Aorta (tissue), 5 donors: ENCODE measurements around the gene BMAL2. TPM values are rescaled to one million over a fixed set of nuclear protein-coding genes. Genes with fewer than 3 reads are reported as not detected.

Source experiments
- ATAC-seq: fragments of 200-7000 bp; cut with Tn5 transposase; one replicate; pipeline ENCODE4 v1.9.1; 2022; ENCODE audit warnings: moderate library complexity; ENCODE audit not compliant: low FRiP score
- DNase-seq, 2 donors: peaks; one replicate each; pipeline ENCODE4 v3.0.0-alpha.2; 2020
- H3K27ac ChIP-seq, 2 donors: one replicate each; pipeline ENCODE4 v1.5.1; 2013; ENCODE audit warnings: low read length in 2 of 2, mild to moderate bottlenecking in 2 of 2, moderate library complexity in 2 of 2, control low read depth in 1 of 2, inconsistent platforms in 1 of 2, low read depth in 1 of 2
- H3K27me3 ChIP-seq, 2 donors: one replicate each; pipeline ENCODE4 v1.6.1; 2013; ENCODE audit warnings: control low read depth in 1 of 2, low read length in 1 of 2, mild to moderate bottlenecking in 1 of 2, moderate library complexity in 1 of 2; ENCODE audit not compliant: insufficient read depth in 2 of 2, control insufficient read depth in 1 of 2
- H3K36me3 ChIP-seq, 2 donors: one replicate each; pipeline ENCODE4 v1.6.1; 2013; ENCODE audit warnings: control low read depth in 1 of 2, low read length in 1 of 2, mild to moderate bottlenecking in 1 of 2; ENCODE audit not compliant: insufficient read depth in 2 of 2, control insufficient read depth in 1 of 2
- H3K4me1 ChIP-seq, 2 donors: one replicate each; pipeline ENCODE4 v1.6.1; 2013; ENCODE audit warnings: low read length in 2 of 2, control low read depth in 1 of 2, mild to moderate bottlenecking in 1 of 2, moderate library complexity in 1 of 2; ENCODE audit not compliant: insufficient read depth in 2 of 2, control insufficient read depth in 1 of 2
- H3K4me3 ChIP-seq, 2 donors: one replicate each; pipeline ENCODE4 v1.5.1; 2013; ENCODE audit warnings: low read length in 2 of 2, control low read depth in 1 of 2, mild to moderate bottlenecking in 1 of 2
- H3K9me3 ChIP-seq: one replicate; pipeline ENCODE4 v1.6.1; 2013; ENCODE audit warnings: mild to moderate bottlenecking, low read length; ENCODE audit not compliant: control insufficient read depth
- WGBS, 2 donors: extraction: QIAGEN DNeasy Blood & Tissue Kit; methylation state at CpG; one replicate each; pipeline ENCODE4 v1.1.7; 2013; 5-methylcytosine and 5-hydroxymethylcytosine counted together
- intact Hi-C, 2 donors: fragments of 100-400 bp; cut with DNase I; formaldehyde crosslinking; loops; one replicate each; pipeline versions ENCODE4 v1.14.2 to v1.15.0; 2022
- polyA plus RNA-seq, 2 donors: library from polyadenylated mRNA; stranded (reverse); fragments of 200-250 nt; gene quantifications; one replicate each; pipeline ENCODE4 v1.2.3, GENCODE V29; 2013
- total RNA-seq, 2 donors: library from RNA; stranded (reverse); fragmentation: NEBNext Ultra II Directional; extraction: Animal tissue kit (Norgen Biotek cat#: 25700); gene quantifications; one replicate each; pipeline ENCODE4 v1.2.1, GENCODE V29; 2021
- donor health status: healthy with polysubstance abuse.
- donor health status: Bipolar disorder and iron deficiency.
- donor health status: DM: no; HTN: no; CAD: no.
- donor health status: DM: no; HTN: no; CAD: no.
- donor health status: DM: yes; HTN: yes; CAD: no.

Gene BMAL2
- total and polyA plus RNA-seq, 4 donors, result 2.8 to 22.6 (median 11.2) TPM

DNA sequence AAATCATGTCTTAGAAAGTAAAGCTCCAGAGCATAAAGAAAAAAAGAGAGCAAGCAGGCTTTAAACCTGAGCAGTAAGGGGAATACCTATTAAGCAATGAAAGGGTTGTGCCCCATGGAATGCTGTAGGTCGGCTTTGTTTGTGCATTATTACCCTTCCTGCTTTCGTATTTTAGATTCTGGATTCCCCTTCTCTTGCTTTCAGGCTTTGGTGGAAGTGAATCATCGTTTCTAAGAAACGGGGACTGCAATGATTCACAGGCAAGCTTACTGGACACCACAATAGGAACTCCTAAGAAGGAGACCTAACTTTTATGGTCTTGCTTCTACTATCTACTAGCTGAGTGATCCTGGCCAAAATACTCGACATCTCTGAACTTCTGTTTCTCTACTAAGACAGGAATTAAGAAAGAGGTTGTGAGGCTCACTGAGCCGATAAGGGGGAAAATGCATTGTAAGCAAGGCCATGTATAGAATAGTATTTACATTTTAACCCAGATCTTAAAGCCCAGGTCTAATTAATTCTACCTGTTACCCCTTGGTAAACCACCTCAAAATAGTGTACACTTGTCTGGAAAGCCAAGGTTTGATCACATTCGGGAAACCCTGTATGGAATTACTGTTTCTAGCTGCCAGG is 1.2 kb upstream of the BMAL2 start:
- Histone ChIP-seq H3K36me3 (peaks cover 0 to 3% of the 10 kb centered on the region in 2 donors), H3K27ac (no peak overlapping the region), H3K4me3 (no peak overlapping the region), H3K9me3 (no peaks in the 10 kb centered on the region), H3K4me1 (peaks cover 1 to 13% of the 10 kb centered on the region in 2 donors), H3K27me3 (no peaks in the 10 kb centered on the region)
- intact Hi-C loops, result loop anchor here (5.0 to 10.0 kb wide), 4 partner anchors 51 to 376 kb away; no protein-coding TSS in a partner anchor
- ATAC-seq, result peak; percentile 76
- 15 to 18% methylated on average over 7 of the region's 7 CpGs for WGBS, 2 donors
- DNase-seq, result no peak

DNA sequence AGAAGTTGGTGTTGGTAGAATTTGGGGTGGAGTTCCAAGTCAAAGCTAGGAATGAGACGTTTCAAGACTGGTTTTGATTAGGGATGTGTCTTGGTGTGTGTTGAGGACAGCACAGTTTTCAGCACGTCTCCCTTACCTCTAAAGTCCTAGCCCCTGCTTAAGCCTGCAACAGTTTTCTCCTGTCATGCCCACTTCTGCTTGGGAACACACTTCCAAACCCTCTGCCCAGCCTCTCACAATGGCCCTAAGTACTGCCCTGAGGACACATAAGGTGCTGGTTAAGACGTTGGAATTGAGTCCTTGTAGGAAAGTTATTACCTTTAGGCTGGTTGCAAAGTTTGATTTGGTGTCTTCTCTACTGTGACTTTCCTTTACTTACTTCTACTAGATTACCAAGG is 710 bp upstream of the BMAL2 start:
- H3K4me3 ChIP-seq, result peak overlapping the region in 1 of 2 donors; percentile 83
- no peak for ATAC-seq
- H3K27me3 ChIP-seq, result no peaks in the 10 kb centered on the region
- H3K4me1 ChIP-seq, result peaks cover 1 to 13% of the 10 kb centered on the region in 2 donors
- intact Hi-C loops, result loop anchor here (5.0 to 10.0 kb wide), 4 partner anchors 50 to 375 kb away; no protein-coding TSS in a partner anchor
- peaks cover 0 to 3% of the 10 kb centered on the region in 2 donors for H3K36me3 ChIP-seq
- no peak for DNase-seq
- WGBS, 2 donors, result 15 to 22% methylated on average over 3 of the region's 3 CpGs
- no peaks in the 10 kb centered on the region for H3K9me3 ChIP-seq
- H3K27ac ChIP-seq, result no peak overlapping the region

DNA sequence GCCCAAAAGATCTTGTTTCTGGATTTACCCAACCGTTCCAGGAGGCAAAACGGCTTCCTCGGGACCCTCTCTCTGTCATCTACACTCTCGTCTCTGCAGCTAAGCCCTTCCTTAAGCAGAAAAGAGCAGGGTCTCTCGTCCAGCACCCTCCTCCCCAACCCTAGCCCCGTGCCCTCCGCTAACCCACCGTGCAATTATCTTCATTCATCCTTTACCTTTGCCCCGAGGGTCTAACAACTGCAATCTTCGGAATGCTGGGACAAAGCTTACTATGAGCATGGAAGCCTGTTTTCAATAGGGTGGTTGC is 276 bp upstream of the BMAL2 start:
- intact Hi-C loops, result loop anchor here (5.0 to 10.0 kb wide), 4 partner anchors 50 to 375 kb away; no protein-coding TSS in a partner anchor

DNA sequence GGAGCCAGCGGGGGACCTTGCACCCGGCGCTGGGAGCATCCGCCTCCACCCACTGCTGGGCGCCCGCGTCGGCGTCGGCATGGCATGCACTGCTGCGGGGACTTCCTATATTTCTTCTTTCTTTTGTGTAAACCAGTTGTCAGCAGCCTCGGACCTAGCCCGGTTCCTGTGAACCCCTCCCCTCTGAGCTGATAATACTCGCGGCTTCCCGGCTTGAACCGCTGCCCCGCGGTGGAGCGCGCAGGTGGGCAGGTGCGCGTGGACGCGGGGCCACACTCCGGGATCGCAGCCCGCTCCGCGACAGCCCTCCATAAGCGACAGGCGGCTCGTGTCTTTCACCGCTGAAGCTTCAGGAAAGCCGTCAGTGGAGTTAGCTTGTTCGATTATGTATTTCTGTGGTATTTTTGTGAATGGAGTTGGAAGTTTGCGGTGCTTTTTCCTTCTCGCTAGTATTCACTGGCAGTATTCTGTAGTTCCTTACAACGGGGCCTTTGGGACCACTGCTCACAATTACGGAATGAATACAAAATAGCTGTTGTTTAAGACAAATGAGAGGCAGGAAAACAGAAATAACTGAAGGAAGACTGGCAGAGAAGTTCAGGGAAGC is 870 bp downstream of the BMAL2 start:
- no peaks in the 10 kb centered on the region for H3K27me3 ChIP-seq
- H3K27ac ChIP-seq, result peak overlapping the region in 1 of 2 donors; percentile 8
- 1% methylated on average over 40 of the region's 40 CpGs for WGBS, 2 donors
- intact Hi-C loops, result loop anchor here (5.0 to 10.0 kb wide), 4 partner anchors 49 to 374 kb away; no protein-coding TSS in a partner anchor
- peak overlapping the region; percentile 42 to 83 for H3K4me3 ChIP-seq
- H3K4me1 ChIP-seq, result peaks cover 1 to 13% of the 10 kb centered on the region in 2 donors
- ATAC-seq, result peak; percentile 49
- H3K36me3 ChIP-seq, result no peaks in the 10 kb centered on the region
- peak; percentile 66 to 86 for DNase-seq
- H3K9me3 ChIP-seq, result no peaks in the 10 kb centered on the region

More for the DNA sequence above, 276 bp upstream of the BMAL2 start:
- H3K27me3 ChIP-seq, result no peaks in the 10 kb centered on the region
- peaks cover 0 to 3% of the 10 kb centered on the region in 2 donors for H3K36me3 ChIP-seq
- H3K9me3 ChIP-seq, result no peaks in the 10 kb centered on the region
- H3K4me3 ChIP-seq, result peak overlapping the region; percentile 42 to 83
- ATAC-seq, result no peak
- 6 to 9% methylated on average over 10 of the region's 10 CpGs for WGBS, 2 donors
- no peak for DNase-seq
- H3K27ac ChIP-seq, result no peak overlapping the region
- peaks cover 1 to 13% of the 10 kb centered on the region in 2 donors for H3K4me1 ChIP-seq

DNA sequence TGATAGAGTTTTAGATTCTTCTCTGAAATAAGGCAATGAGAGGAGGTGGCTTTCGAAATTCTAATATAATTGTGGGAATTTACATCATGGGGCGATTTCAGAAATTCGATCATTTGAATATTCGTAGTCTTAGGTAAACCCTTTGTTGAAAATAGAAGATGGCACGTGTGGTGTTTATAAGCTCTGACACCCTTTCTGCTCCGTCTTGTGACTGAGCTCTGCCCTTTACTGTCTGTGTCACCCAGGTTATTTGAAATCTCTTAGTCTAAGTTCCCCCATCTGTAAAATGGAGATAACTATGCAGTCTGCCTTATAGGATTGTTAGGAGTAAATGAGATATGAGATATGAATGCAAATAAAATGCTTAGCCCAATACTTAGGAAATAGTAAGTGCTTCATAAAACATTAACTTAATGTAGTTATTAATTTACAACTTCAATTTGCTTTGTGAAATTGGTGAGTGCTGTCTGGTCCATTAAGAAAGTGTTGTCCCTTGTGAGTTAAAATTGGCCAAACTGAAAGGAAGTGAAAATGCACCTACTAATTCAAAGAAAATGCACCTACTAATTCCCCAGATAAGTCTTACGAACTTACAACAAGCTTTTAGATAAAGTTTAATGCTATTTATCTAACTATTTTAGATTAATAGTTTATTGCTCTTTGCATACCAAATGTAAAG is 1.5 kb downstream of the BMAL2 start:
- DNase-seq (no peak), ATAC-seq (no peak)
- Histone ChIP-seq H3K36me3 (no peaks in the 10 kb centered on the region), H3K4me1 (peaks cover 1 to 13% of the 10 kb centered on the region in 2 donors), H3K9me3 (no peaks in the 10 kb centered on the region), H3K4me3 (peak overlapping the region; percentile 42 to 83), H3K27me3 (no peaks in the 10 kb centered on the region), H3K27ac (no peak overlapping the region)
- intact Hi-C loops, result loop anchor here (5.0 to 10.0 kb wide), 4 partner anchors 48 to 373 kb away; no protein-coding TSS in a partner anchor
- 64 to 71% methylated on average over 7 of the region's 7 CpGs for WGBS, 2 donors

DNA sequence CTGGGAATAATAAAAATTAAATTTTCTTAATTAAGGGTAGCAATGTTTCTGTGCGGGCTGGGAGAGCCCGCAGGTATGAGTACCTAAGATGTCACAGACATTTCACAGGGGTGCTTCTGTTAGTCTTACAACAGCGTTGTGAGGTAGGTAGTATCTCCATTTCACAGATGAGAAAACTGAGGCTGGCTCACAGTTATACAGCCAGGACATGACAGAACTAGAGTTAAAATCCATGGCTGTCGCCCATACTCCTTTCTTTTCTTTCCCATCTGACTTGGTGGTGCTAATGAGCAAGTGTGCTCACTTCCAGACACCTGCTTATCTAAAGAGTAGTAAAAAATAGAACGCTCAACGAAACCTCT is 2.1 kb downstream of the BMAL2 start:
- DNase-seq (no peak), ATAC-seq (no peak)
- Histone ChIP-seq H3K4me3 (no peak overlapping the region), H3K36me3 (no peaks in the 10 kb centered on the region), H3K27ac (no peak overlapping the region), H3K4me1 (peaks cover 1 to 13% of the 10 kb centered on the region in 2 donors), H3K27me3 (no peaks in the 10 kb centered on the region), H3K9me3 (no peaks in the 10 kb centered on the region)
- intact Hi-C loops, result loop anchor here (5.0 to 10.0 kb wide), 4 partner anchors 48 to 373 kb away; no protein-coding TSS in a partner anchor
- WGBS, 2 donors, result 76 to 79% methylated on average over 6 of the region's 6 CpGs

DNA sequence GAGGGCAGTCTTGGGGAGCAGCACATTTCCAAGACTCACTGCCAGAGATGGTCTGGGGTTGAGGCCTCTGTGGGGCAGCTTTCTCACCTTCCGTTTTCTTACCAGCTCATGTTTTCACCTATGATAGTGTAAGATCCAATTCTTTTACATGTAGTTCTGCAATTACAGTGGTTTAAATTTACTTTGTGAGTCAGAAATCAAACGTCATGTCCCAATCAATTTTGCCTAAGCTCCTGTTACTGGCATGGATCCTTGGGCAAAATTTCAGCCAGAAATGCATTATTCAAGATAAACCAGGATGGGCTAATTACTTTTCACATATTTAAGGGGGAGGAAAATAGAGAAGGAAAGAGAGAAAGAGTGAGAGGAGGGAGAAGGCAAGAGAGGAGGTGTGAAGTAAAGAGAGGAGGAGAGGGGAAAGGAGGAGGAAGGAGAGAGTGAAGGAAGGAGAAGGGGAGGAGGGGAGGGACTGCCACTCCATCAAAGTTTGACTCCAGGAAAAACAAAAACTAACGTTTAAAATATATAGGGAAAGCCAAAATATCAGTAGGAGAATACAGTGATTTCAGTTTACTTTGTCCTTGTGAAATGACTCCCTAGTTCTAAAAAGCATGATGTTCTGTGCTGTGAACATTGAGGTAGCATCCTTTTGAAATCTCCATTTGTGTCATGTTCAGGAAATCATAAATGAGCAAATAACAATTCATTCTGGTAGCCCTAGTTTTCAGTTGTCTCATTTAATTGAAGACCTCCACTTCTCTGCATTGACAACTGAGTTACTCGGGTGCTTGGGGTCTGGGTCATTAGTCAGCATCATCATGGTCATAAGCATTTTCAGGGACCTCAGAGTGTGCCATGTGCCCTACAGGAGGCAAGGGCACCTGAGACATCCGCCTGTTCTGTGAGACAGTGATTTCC is 3.0 kb downstream of the BMAL2 start:
- intact Hi-C loops, result loop anchor here (10.0 kb wide), 2 partner anchors 309 to 319 kb away; no protein-coding TSS in a partner anchor
- Histone ChIP-seq H3K9me3 (no peaks in the 10 kb centered on the region), H3K27me3 (no peaks in the 10 kb centered on the region), H3K4me3 (no peak overlapping the region), H3K36me3 (no peaks in the 10 kb centered on the region), H3K4me1 (peaks cover 1 to 13% of the 10 kb centered on the region in 2 donors), H3K27ac (no peak overlapping the region)
- no peak for DNase-seq
- ATAC-seq, result no peak
- 49 to 54% methylated on average over 5 of the region's 5 CpGs for WGBS, 2 donors

DNA sequence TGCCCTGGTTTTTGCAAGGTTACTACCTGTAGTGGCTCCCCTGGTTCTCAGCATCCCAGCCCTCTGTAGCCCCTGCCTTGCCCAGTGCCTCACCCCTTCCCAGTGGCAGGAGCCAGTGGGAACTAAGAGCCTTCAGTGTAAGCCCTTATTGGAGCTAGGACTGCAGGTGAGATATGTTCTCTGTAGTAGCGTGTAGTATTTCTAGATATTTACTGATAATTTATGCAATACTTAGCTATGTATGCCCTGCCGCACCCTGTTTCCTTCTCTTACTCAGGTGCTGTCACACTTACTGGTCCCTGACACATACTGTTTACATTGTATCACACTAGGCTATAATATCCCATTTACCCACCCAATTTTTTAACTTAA is 3.6 kb downstream of the BMAL2 start:
- intact Hi-C loops, result loop anchor here (10.0 kb wide), 2 partner anchors 309 to 319 kb away; no protein-coding TSS in a partner anchor
- no peaks in the 10 kb centered on the region for H3K9me3 ChIP-seq
- no peak for DNase-seq
- 94 to 100% methylated on average over 2 of the region's 2 CpGs for WGBS, 2 donors
- no peak for ATAC-seq
- H3K27ac ChIP-seq, result no peak overlapping the region
- H3K4me1 ChIP-seq, result peaks cover 1 to 13% of the 10 kb centered on the region in 2 donors
- H3K27me3 ChIP-seq, result no peaks in the 10 kb centered on the region
- no peak overlapping the region for H3K4me3 ChIP-seq
- H3K36me3 ChIP-seq, result no peaks in the 10 kb centered on the region
